ENCODE measurements around the gene LYPD1. TPM values are rescaled to one million over a fixed set of nuclear protein-coding genes. Genes with fewer than 3 reads are reported as not detected.

Gene LYPD1
- total and polyA plus RNA-seq, 4 donors = 0.17 to 0.65 (median 0.46) TPM

DNA sequence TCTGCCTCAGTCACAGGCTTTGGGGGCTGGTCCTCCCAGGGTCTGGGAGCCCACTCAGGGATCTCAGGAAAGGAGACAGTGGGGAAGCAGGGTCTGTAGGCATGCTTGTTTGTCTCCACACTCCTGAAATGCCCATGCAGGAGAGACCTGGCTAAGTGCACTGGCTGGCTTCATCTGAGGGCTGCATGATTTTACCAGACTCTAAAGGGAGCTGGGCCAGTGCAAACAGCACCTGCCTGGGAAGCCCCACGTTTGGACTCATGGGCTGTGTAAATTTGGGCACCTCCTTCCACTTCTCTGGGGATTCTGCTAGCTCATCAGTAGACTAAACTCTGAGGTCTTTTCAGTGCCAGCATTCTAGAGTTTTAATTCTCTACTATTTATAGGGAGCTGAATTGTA, 33.7 kb downstream of the LYPD1 start (continued):
- TF ChIP-seq, protein P1, sequence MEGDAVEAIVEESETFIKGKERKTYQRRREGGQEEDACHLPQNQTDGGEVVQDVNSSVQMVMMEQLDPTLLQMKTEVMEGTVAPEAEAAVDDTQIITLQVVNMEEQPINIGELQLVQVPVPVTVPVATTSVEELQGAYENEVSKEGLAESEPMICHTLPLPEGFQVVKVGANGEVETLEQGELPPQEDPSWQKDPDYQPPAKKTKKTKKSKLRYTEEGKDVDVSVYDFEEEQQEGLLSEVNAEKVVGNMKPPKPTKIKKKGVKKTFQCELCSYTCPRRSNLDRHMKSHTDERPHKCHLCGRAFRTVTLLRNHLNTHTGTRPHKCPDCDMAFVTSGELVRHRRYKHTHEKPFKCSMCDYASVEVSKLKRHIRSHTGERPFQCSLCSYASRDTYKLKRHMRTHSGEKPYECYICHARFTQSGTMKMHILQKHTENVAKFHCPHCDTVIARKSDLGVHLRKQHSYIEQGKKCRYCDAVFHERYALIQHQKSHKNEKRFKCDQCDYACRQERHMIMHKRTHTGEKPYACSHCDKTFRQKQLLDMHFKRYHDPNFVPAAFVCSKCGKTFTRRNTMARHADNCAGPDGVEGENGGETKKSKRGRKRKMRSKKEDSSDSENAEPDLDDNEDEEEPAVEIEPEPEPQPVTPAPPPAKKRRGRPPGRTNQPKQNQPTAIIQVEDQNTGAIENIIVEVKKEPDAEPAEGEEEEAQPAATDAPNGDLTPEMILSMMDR (IDR thresholded peaks at IDR 0.05; ENCODE audit: low read depth, low read length, missing input control) = no peak
- no peak for TF ChIP-seq SP1 (IDR thresholded peaks at IDR 0.05)
- no peak for TF ChIP-seq JUND (IDR thresholded peaks at IDR 0.05)
- TF ChIP-seq HNF4A (conservative IDR thresholded peaks at IDR 0.05) = no peak
- no peak for TF ChIP-seq FOXA1 (IDR thresholded peaks at IDR 0.05)
- no peak for TF ChIP-seq HNF4G (IDR thresholded peaks at IDR 0.05)

DNA sequence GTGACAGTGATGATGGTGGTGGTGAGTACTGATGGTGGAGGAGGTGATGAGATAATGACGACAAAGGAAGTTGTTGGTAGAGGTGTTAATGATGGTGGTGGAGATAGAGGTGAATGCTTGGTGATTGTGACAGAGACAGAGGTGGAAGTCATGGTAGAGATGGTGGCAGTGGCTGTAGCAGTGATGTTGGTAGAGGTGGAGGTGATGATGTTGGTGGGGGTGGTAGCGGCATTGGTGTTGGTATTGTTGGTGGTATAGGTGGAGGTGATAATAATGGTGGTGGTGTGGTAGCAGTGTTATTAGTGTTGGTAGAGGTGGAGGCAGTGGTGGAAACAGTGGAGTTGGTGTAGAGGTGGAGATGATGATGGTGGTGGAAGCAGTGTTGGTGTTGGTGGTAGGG, 36.4 kb downstream of the LYPD1 start:
- no peak for DNase-seq (ENCODE audit: low spot score)
- no peaks in the 10 kb centered on the region for H3K9me3 ChIP-seq (ENCODE audit: control insufficient read depth in 4 of 4, low read length in 3 of 4)

GRCh38 chr2:132632000-132632649, 37.9 kb downstream of the LYPD1 start:
- Histone ChIP-seq H3K4me3 (ENCODE audit: low read depth in 1 of 3, low read length in 3 of 3) (no peak overlapping the region), H3K27me3 (ENCODE audit: control insufficient read depth in 4 of 4, insufficient read depth in 4 of 4, low read length in 3 of 4) (no peaks in the 10 kb centered on the region), H3K9me3 (ENCODE audit: control insufficient read depth in 4 of 4, low read length in 3 of 4) (no peaks in the 10 kb centered on the region), H3K27ac (ENCODE audit: low read depth in 1 of 2, low read length in 2 of 2) (peak overlapping the region; percentile 61 to 71), H3K4me1 (ENCODE audit: control insufficient read depth in 4 of 4, insufficient read depth in 4 of 4, low read length in 3 of 4) (peaks cover 4 to 31% (median 23%) of the 10 kb centered on the region in 4 donors), H3K36me3 (ENCODE audit: control insufficient read depth in 4 of 4, insufficient read depth in 3 of 4, low read depth in 1 of 4, low read length in 3 of 4) (no peaks in the 10 kb centered on the region), H3K9ac (ENCODE audit: low read depth in 1 of 2, low read length in 2 of 2) (no peak overlapping the region)
- WGBS = 24% methylated on average over 6 of the region's 6 CpGs
- no peak for DNase-seq (ENCODE audit: low spot score)
- TF ChIP-seq HNF4G (IDR thresholded peaks at IDR 0.05) = peak; percentile 98
- TF ChIP-seq ATF3 (IDR thresholded peaks at IDR 0.05) = peak; percentile 52
- TF ChIP-seq YY1 (IDR thresholded peaks at IDR 0.05) = peak; percentile 82
- peak; percentile 38 to 53 for TF ChIP-seq EGR1 (IDR thresholded peaks at IDR 0.05; ENCODE audit: low read depth in 2 of 2)
- peak; percentile 99 for TF ChIP-seq SP1 (IDR thresholded peaks at IDR 0.05)
- TF ChIP-seq TAF1 (conservative IDR thresholded peaks at IDR 0.05) = no peak
- TF ChIP-seq RXRA (IDR thresholded peaks at IDR 0.05) = peak; percentile 93
- TF ChIP-seq HNF4A (conservative IDR thresholded peaks at IDR 0.05) = peak; percentile 99
- TF ChIP-seq, protein P2, sequence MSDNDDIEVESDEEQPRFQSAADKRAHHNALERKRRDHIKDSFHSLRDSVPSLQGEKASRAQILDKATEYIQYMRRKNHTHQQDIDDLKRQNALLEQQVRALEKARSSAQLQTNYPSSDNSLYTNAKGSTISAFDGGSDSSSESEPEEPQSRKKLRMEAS (IDR thresholded peaks at IDR 0.05) = peak; percentile 84
- TF ChIP-seq, protein P3, sequence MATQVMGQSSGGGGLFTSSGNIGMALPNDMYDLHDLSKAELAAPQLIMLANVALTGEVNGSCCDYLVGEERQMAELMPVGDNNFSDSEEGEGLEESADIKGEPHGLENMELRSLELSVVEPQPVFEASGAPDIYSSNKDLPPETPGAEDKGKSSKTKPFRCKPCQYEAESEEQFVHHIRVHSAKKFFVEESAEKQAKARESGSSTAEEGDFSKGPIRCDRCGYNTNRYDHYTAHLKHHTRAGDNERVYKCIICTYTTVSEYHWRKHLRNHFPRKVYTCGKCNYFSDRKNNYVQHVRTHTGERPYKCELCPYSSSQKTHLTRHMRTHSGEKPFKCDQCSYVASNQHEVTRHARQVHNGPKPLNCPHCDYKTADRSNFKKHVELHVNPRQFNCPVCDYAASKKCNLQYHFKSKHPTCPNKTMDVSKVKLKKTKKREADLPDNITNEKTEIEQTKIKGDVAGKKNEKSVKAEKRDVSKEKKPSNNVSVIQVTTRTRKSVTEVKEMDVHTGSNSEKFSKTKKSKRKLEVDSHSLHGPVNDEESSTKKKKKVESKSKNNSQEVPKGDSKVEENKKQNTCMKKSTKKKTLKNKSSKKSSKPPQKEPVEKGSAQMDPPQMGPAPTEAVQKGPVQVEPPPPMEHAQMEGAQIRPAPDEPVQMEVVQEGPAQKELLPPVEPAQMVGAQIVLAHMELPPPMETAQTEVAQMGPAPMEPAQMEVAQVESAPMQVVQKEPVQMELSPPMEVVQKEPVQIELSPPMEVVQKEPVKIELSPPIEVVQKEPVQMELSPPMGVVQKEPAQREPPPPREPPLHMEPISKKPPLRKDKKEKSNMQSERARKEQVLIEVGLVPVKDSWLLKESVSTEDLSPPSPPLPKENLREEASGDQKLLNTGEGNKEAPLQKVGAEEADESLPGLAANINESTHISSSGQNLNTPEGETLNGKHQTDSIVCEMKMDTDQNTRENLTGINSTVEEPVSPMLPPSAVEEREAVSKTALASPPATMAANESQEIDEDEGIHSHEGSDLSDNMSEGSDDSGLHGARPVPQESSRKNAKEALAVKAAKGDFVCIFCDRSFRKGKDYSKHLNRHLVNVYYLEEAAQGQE (IDR thresholded peaks at IDR 0.05) = peak; percentile 75
- TF ChIP-seq RAD21 (IDR thresholded peaks at IDR 0.05) = peak; percentile 55 to 57
- TF ChIP-seq, protein P4, sequence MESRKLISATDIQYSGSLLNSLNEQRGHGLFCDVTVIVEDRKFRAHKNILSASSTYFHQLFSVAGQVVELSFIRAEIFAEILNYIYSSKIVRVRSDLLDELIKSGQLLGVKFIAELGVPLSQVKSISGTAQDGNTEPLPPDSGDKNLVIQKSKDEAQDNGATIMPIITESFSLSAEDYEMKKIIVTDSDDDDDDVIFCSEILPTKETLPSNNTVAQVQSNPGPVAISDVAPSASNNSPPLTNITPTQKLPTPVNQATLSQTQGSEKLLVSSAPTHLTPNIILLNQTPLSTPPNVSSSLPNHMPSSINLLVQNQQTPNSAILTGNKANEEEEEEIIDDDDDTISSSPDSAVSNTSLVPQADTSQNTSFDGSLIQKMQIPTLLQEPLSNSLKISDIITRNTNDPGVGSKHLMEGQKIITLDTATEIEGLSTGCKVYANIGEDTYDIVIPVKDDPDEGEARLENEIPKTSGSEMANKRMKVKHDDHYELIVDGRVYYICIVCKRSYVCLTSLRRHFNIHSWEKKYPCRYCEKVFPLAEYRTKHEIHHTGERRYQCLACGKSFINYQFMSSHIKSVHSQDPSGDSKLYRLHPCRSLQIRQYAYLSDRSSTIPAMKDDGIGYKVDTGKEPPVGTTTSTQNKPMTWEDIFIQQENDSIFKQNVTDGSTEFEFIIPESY (IDR thresholded peaks at IDR 0.05) = peak; percentile 70
- TF ChIP-seq JUND (IDR thresholded peaks at IDR 0.05) = peak in 1 of 2 donors; percentile 90

More for the DNA sequence above, 36.4 kb downstream of the LYPD1 start:
- WGBS = 95% methylated on average over 2 of the region's 2 CpGs
- H3K27ac ChIP-seq (ENCODE audit: low read depth in 1 of 2, low read length in 2 of 2) = no peak overlapping the region
- TF ChIP-seq, protein P3 (IDR thresholded peaks at IDR 0.05) = no peak
- H3K4me1 ChIP-seq (ENCODE audit: control insufficient read depth in 4 of 4, insufficient read depth in 4 of 4, low read length in 3 of 4) = peaks cover 4 to 31% (median 23%) of the 10 kb centered on the region in 4 donors
- H3K9ac ChIP-seq (ENCODE audit: low read depth in 1 of 2, low read length in 2 of 2) = no peak overlapping the region
- H3K4me3 ChIP-seq (ENCODE audit: low read depth in 1 of 3, low read length in 3 of 3) = no peak overlapping the region
- no peaks in the 10 kb centered on the region for H3K36me3 ChIP-seq (ENCODE audit: control insufficient read depth in 4 of 4, insufficient read depth in 3 of 4, low read depth in 1 of 4, low read length in 3 of 4)
- H3K27me3 ChIP-seq (ENCODE audit: control insufficient read depth in 4 of 4, insufficient read depth in 4 of 4, low read length in 3 of 4) = no peaks in the 10 kb centered on the region

All from liver (tissue), 9 donors.